Measurements from ENCODE around the gene APOBEC3B.

APOBEC3B gene

GRCh38 chr22:38952281-38952993, 29.7 kb upstream of the APOBEC3B start:
- TF ChIP-seq CTCF (conservative IDR thresholded peaks at IDR 0.05) = no peak
- no peak overlapping the region for H3K27ac ChIP-seq

GRCh38 chr22:38953091-38953490, 29.1 kb upstream of the APOBEC3B start:
- no peak for TF ChIP-seq CTCF (conservative IDR thresholded peaks at IDR 0.05)
- no peak overlapping the region for H3K27ac ChIP-seq

GRCh38 chr22:38953577-38954413, 28.4 kb upstream of the APOBEC3B start:
- H3K27ac ChIP-seq = no peak overlapping the region
- no peak for TF ChIP-seq CTCF (conservative IDR thresholded peaks at IDR 0.05)

GRCh38 chr22:38954414-38955043, 27.6 kb upstream of the APOBEC3B start:
- TF ChIP-seq CTCF (conservative IDR thresholded peaks at IDR 0.05) = no peak

GRCh38 chr22:38955250-38955905, 26.8 kb upstream of the APOBEC3B start:
- no peak for TF ChIP-seq CTCF (conservative IDR thresholded peaks at IDR 0.05)
- no peak overlapping the region for H3K27ac ChIP-seq

More at GRCh38 chr22:38954414-38955043, 27.6 kb upstream of the APOBEC3B start:
- no peak overlapping the region for H3K27ac ChIP-seq

GRCh38 chr22:38955926-38956325, 26.2 kb upstream of the APOBEC3B start:
- H3K27ac ChIP-seq = no peak overlapping the region
- TF ChIP-seq CTCF (conservative IDR thresholded peaks at IDR 0.05) = no peak

- no peak for TF ChIP-seq CTCF (conservative IDR thresholded peaks at IDR 0.05)
- H3K27ac ChIP-seq = no peak overlapping the region
These were observed 25.6 kb upstream of the APOBEC3B start for GRCh38 chr22:38956551-38956950.

All from VCaP (cell line).